GM21737 (cell line): Measurements from ENCODE around the gene ZNF500.

Source experiments
- ATAC-seq: cut with Tn5 transposase; IDR thresholded peaks from one replicate; pipeline ENCODE4 v1.9.1; 2021; ENCODE audit warnings: mild to moderate bottlenecking, moderate library complexity; ENCODE audit not compliant: unreplicated experiment

The ZNF500 gene

GRCh38 chr16:4766875-4767628 lies at the start of gene ZNF500:
ZNF500 (minus strand) TSS chr16:4767162; CDS start chr16:4765978, 1,184 bp downstream.
- peak; percentile 93 for ATAC-seq

GRCh38 chr16:4814542-4815173 lies 47.7 kb upstream of the ZNF500 start:
- ATAC-seq = no peak

- ATAC-seq = no peak
These were observed 47.1 kb upstream of the ZNF500 start for GRCh38 chr16:4814046-4814445.

- ATAC-seq = no peak
These were observed 46.5 kb upstream of the ZNF500 start for GRCh38 chr16:4813251-4814003.

GRCh38 chr16:4811773-4812172 lies 44.8 kb upstream of the ZNF500 start:
- no peak for ATAC-seq

DNA sequence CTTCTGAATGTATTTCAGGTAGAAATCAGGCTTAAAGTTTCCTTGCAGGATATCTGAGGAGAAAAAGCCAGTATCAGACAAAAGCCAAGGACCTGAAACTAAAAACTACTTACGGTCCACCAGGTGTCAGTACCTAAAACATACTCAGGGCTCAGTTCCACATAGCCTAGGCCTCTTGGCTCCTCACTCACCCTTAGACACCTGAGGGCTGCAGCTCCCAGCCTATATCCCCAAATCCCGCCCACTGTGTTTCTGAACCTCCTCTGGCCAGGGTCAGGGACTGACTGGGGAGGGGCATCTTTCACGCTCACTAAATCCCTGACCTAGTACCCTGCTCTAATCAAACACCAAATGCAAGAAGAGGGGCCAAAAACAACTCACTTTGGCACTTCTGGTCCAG lies 44.3 kb upstream of the ZNF500 start:
- ATAC-seq = no peak

- ATAC-seq = no peak
These were observed 39.3 kb upstream of the ZNF500 start for GRCh38 chr16:4806280-4806679.

DNA sequence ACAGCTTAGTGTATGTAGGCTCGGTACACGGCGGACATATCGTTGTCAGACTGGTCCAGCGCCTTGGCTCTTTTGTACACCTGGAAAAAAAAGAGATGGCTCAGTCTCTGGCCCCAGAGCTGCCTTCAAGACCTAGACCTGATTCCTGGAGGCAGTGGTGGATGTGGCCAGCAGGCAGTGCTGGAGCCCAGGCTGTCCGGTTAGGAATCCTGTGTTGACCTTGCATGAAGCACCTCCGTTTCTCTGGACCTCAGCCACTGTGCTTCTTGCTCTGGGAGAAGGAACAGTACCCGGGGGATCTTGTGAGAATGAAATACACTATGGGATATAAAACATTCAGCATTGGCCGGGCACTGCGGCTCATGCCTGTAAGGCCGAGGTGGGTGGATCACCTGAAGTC lies 38.3 kb upstream of the ZNF500 start:
- no peak for ATAC-seq

DNA sequence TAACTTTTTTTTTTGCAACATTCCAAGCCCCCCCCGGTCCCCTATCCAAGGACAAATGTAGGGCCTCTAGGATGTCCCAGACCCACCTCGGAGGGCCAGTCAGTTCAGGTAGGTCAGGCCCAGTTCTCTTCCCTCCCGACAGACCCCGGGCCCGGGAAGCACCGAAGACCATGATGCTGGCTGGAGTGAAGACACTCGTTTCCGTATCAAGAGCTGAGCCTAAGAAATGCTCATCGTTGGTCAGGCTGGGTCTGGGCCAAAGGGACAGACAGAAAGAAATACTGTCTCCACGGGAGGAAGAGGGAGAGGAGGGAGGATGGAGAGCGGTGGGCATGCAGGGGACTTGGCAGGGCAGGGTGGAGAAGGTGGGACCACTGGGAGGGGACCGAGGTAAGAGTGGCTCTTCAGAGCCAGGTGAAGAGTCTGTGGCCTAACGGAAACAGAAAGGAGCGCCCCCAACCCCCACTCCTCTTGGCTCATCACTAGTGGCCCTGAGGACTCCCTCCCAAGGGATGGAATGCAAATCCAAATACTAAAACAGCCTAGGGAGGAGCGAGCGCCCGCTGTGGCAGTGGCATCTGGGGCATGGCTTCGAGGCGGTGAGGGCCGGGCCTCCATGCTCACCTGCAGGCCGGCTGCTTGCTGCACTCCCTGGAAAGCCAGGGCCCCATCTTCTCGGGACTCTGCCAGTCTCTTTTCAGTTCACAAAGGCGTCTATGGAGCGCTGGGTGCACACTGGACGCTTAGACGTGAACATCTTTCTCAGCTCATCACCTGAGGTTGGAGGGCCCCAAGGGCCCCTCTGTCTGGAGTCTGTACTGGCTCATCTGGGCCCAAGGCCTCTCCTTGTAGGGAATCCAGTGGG lies 37.2 kb upstream of the ZNF500 start:
- no peak for ATAC-seq

- ATAC-seq = no peak
These were observed 36.5 kb upstream of the ZNF500 start for GRCh38 chr16:4803401-4803844.

GRCh38 chr16:4802659-4803287 lies 35.8 kb upstream of the ZNF500 start:
- peak; percentile 86 for ATAC-seq

GRCh38 chr16:4801962-4802658 lies 35.1 kb upstream of the ZNF500 start, which contains the start of gene ROGDI:
ROGDI (minus strand) TSS chr16:4802633; CDS start chr16:4802571, 62 bp downstream.
- ATAC-seq = peak; percentile 46

DNA sequence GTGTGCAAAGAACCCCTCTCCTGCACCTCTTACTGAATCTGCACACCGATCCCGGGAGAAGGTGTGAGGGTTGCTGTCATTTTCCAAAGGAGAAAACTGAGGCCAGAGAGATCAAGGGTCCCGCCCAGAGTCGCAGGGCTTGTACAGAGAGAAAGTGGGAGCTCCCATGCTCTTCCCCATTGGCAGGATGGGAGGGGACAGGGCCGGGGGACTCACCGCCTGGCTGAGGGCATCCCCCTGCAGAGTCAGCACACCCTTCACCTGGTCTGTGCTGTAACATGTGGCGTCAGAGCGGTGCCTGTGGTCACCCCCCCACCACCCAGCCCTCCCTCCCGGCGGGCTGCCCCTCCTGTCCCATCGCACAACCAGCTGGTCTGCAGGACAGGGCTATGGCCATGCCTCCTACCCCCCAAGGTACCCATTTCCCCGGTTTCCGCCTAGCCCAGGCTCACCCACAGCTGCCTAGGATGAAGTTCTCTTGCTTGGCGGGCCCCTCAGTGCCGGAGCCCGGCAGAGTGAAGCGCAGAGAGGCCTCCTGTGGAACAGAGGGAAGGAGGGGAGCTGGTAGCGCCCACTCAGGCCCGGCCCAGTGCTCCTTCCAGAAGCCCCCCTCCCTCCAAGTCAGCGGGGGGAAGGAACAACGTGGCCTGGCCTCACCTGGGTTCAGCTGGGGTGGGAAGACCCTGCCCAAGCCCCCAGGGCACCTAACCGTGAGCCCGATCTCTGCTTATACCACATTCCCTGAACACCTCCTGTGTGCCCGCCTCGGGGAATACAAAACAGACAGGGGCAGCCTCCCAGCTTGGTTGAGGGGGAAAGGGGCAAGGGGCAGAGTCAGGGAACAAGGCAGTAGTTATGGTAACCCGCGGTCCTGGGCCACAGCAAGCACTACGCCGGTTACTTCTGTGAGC lies 34.3 kb upstream of the ZNF500 start:
- ATAC-seq = no peak

GRCh38 chr16:4800290-4801041 lies 33.5 kb upstream of the ZNF500 start:
- ATAC-seq = no peak

DNA sequence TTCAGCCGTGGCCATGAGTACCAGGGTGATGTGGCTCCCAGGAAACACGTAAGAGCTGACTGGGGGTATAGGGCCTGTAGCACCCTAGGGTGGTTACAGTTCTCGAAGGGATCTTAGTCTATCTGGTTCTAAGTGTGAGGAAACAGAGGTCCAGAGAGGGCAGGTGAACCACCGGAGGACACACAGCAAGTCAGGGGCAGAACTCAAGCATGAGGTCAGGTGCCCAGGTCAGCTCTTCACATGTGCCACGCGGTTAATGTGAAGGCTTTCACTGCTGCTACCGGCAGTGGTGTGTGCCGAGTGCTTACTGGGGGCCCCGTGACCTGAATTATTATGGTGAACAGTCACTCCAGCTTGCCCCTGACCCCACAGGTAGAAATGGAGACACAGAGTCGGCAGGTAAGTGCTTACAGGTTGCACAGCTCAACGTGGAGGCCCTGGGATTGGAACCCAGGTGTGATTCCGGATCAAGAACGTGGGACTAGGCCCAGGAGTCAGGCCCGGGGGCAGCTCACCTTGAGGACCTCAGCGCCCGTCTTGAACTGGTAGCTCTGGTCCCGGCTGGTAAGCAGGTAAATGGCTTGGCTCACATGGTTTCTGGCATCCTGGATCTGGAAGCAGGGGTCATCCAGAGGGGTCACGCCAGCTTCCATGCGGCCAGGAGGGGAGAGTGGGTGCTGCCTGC lies 32.4 kb upstream of the ZNF500 start:
- ATAC-seq = no peak

DNA sequence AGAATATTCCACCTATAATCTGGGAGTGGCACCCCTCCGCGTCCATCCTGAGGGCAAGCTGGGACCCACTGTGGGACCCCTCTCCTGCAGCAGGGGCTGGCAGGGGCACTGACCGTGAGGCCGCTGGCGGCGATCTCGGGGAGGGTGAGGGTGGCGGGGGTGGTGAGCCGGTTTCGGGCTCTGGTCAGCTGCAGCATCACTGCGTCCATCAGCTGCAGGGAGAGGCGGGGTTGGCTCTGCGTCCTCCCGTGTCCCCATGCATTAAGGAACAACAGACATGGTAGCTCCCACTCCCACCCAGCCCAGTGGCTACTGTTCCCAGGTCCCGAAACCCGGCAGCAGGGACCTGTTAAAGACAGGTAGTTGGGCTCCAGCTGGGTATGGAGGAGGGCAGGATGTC lies 31.5 kb upstream of the ZNF500 start:
- ATAC-seq = no peak

DNA sequence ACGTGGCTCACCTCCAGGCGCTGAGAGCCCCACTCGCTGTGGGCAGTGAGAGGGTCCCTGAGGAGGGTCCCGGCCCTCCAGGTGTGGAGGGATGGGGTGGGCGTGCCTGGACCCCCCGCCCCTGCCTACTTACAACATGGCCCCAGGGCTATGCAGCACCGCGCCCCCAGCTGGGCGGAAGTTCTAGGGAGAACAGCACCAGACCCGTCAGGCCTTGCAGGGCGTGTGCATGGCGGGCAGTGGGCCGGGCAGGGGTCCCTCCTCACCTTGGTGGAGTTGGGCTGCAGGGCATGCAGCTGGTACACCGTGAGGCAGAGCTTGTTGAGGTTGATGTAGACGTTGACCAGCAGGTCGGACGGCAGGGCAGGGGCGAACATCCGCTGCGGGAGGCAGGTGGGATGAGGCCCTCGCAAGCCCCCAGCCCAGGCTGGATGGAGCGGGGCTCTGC lies 30.9 kb upstream of the ZNF500 start:
- ATAC-seq = no peak
